Thymus (tissue), 11 donors: ENCODE measurements around the gene PNKP. TPM values are rescaled to one million over a fixed set of nuclear protein-coding genes. Genes with fewer than 3 reads are reported as not detected.

Experiments
- DNase-seq, 9 donors: peaks; one replicate each; pipeline ENCODE4 v3.0.0-alpha.2; 2013; ENCODE audit warnings: low spot score in 9 of 9, low read depth in 6 of 9, missing footprints in 1 of 9
- H3K27ac ChIP-seq, 2 donors: one replicate each; pipeline ENCODE4 v1.5.1; 2013; ENCODE audit warnings: control low read depth in 1 of 2, low read depth in 1 of 2, low read length in 1 of 2, mild to moderate bottlenecking in 1 of 2, moderate library complexity in 1 of 2
- H3K27me3 ChIP-seq, 2 donors: one replicate each; pipeline ENCODE4 v1.5.1; 2013; ENCODE audit warnings: low read length in 1 of 2; ENCODE audit not compliant: control insufficient read depth in 2 of 2, insufficient read depth in 1 of 2
- H3K36me3 ChIP-seq, 2 donors: one replicate each; pipeline ENCODE4 v1.5.1; 2013; ENCODE audit warnings: low read length in 1 of 2, mild to moderate bottlenecking in 1 of 2, moderate library complexity in 1 of 2; ENCODE audit not compliant: control insufficient read depth in 2 of 2, insufficient read depth in 2 of 2
- H3K4me1 ChIP-seq, 2 donors: one replicate each; pipeline ENCODE4 v1.5.1; 2013; ENCODE audit warnings: low read length in 2 of 2; ENCODE audit not compliant: control insufficient read depth in 2 of 2, insufficient read depth in 2 of 2
- H3K4me3 ChIP-seq, 2 donors: one replicate each; pipeline ENCODE4 v1.5.1; 2013; ENCODE audit warnings: low read length in 2 of 2, control low read depth in 1 of 2, mild to moderate bottlenecking in 1 of 2
- H3K9me3 ChIP-seq, 2 donors: one replicate each; pipeline ENCODE4 v1.5.1; 2013; ENCODE audit warnings: low read length in 1 of 2, mild to moderate bottlenecking in 1 of 2; ENCODE audit not compliant: control insufficient read depth in 2 of 2, insufficient read depth in 1 of 2
- WGBS: extraction: QIAGEN DNeasy Blood & Tissue Kit; methylation state at CpG from one replicate; pipeline ENCODE4 v1.1.7; 2013; 5-methylcytosine and 5-hydroxymethylcytosine counted together
- polyA plus RNA-seq: library from polyadenylated mRNA; stranded (reverse); fragments of 200-250 nt; gene quantifications from one replicate; pipeline ENCODE4 v1.2.3, GENCODE V29; 2013
- total RNA-seq: library from RNA; stranded (reverse); fragments of 120-200 nt; gene quantifications from one replicate; pipeline ENCODE4 v1.2.4, GENCODE V29; 2013
- donor health status: healthy.

The PNKP gene
- total and polyA plus RNA-seq, 2 donors, result 28.4 to 85.3 TPM

GRCh38 chr19:49851456-49852259 is 15.7 kb downstream of the PNKP start:
- Histone ChIP-seq H3K36me3 (peaks cover 18 to 22% of the 10 kb centered on the region in 2 donors), H3K27me3 (peaks cover 0 to 5% of the 10 kb centered on the region in 2 donors), H3K27ac (peak overlapping the region in 1 of 2 donors; percentile 96), H3K9me3 (peaks cover 0 to 6% of the 10 kb centered on the region in 2 donors), H3K4me1 (peaks cover 8 to 25% of the 10 kb centered on the region in 2 donors), H3K4me3 (peak overlapping the region; percentile 49 to 89)
- DNase-seq, result peak in 4 of 9 donors; percentile 11 to 44 (median 33)
- 4% methylated on average over 78 of the region's 78 CpGs for WGBS

GRCh38 chr19:49850487-49851342 is 16.7 kb downstream of the PNKP start, which contains the start of gene PTOV1:
Gene PTOV1 (plus strand): TSS chr19:49851159.
- H3K27me3 ChIP-seq, result peaks cover 0 to 5% of the 10 kb centered on the region in 2 donors
- peak; percentile 73 to 93 (median 81) for DNase-seq
- H3K4me1 ChIP-seq, result peaks cover 8 to 28% of the 10 kb centered on the region in 2 donors
- peaks cover 13 to 14% of the 10 kb centered on the region in 2 donors for H3K36me3 ChIP-seq
- peaks cover 0 to 6% of the 10 kb centered on the region in 2 donors for H3K9me3 ChIP-seq
- under 1% methylated on average over 98 of the region's 98 CpGs for WGBS
- H3K27ac ChIP-seq, result peak within 1 kb of the TSS; percentile 96 to 99
- peak within 1 kb of the TSS; percentile 89 to 92 for H3K4me3 ChIP-seq

GRCh38 chr19:49850221-49850486 is 17.2 kb downstream of the PNKP start:
- 69% methylated on average over 12 of the region's 12 CpGs for WGBS
- no peak for DNase-seq
- Histone ChIP-seq H3K36me3 (peaks cover 7 to 9% of the 10 kb centered on the region in 2 donors), H3K4me1 (peaks cover 8 to 28% of the 10 kb centered on the region in 2 donors), H3K4me3 (peak overlapping the region; percentile 89 to 92), H3K9me3 (peaks cover 0 to 6% of the 10 kb centered on the region in 2 donors), H3K27me3 (peaks cover 0 to 5% of the 10 kb centered on the region in 2 donors), H3K27ac (no peak overlapping the region)

- H3K4me3 ChIP-seq, result no peak overlapping the region
- peaks cover 0 to 6% of the 10 kb centered on the region in 2 donors for H3K9me3 ChIP-seq
- H3K36me3 ChIP-seq, result peaks cover 3 to 6% of the 10 kb centered on the region in 2 donors
- DNase-seq, result no peak
- peaks cover 8 to 28% of the 10 kb centered on the region in 2 donors for H3K4me1 ChIP-seq
- 95% methylated on average over 15 of the region's 15 CpGs for WGBS
- H3K27ac ChIP-seq, result no peak overlapping the region
- peaks cover 0 to 5% of the 10 kb centered on the region in 2 donors for H3K27me3 ChIP-seq
Measured at GRCh38 chr19:49849433-49850220, 17.7 kb downstream of the PNKP start.

GRCh38 chr19:49848938-49849337 is 18.4 kb downstream of the PNKP start:
- peaks cover 8 to 27% of the 10 kb centered on the region in 2 donors for H3K4me1 ChIP-seq
- H3K27me3 ChIP-seq, result peaks cover 0 to 5% of the 10 kb centered on the region in 2 donors
- DNase-seq, result no peak
- 94% methylated on average over 3 of the region's 3 CpGs for whole genome bisulfite sequencing
- no peak overlapping the region for H3K27ac ChIP-seq
- H3K9me3 ChIP-seq, result peaks cover 0 to 6% of the 10 kb centered on the region in 2 donors
- H3K36me3 ChIP-seq, result no peaks in the 10 kb centered on the region
- H3K4me3 ChIP-seq, result no peak overlapping the region

GRCh38 chr19:49847731-49848696 is 19.4 kb downstream of the PNKP start:
- no peak overlapping the region for H3K27ac ChIP-seq
- no peak overlapping the region for H3K4me3 ChIP-seq
- H3K9me3 ChIP-seq, result peaks cover 0 to 6% of the 10 kb centered on the region in 2 donors
- no peaks in the 10 kb centered on the region for H3K36me3 ChIP-seq
- peaks cover 0 to 5% of the 10 kb centered on the region in 2 donors for H3K27me3 ChIP-seq
- peaks cover 8 to 19% of the 10 kb centered on the region in 2 donors for H3K4me1 ChIP-seq
- DNase-seq, result peak in 1 of 9 donors; percentile 24
- WGBS, result 78% methylated on average over 10 of the region's 10 CpGs

- H3K27me3 ChIP-seq, result no peaks in the 10 kb centered on the region
- WGBS, result 88% methylated on average over 5 of the region's 5 CpGs
- H3K4me1 ChIP-seq, result peaks cover 0 to 8% of the 10 kb centered on the region in 2 donors
- DNase-seq, result no peak
- H3K4me3 ChIP-seq, result no peak overlapping the region
- H3K27ac ChIP-seq, result no peak overlapping the region
- no peaks in the 10 kb centered on the region for H3K36me3 ChIP-seq
- peaks cover 0 to 6% of the 10 kb centered on the region in 2 donors for H3K9me3 ChIP-seq
Measured at GRCh38 chr19:49846408-49846807, 21.0 kb downstream of the PNKP start.

- Histone ChIP-seq H3K4me3 (no peak overlapping the region), H3K4me1 (peaks cover 0 to 7% of the 10 kb centered on the region in 2 donors), H3K27ac (no peak overlapping the region), H3K36me3 (peaks cover 6 to 7% of the 10 kb centered on the region in 2 donors), H3K27me3 (no peaks in the 10 kb centered on the region), H3K9me3 (peaks cover 0 to 6% of the 10 kb centered on the region in 2 donors)
- no peak for DNase-seq
- WGBS, result 93% methylated on average over 3 of the region's 3 CpGs
Measured at GRCh38 chr19:49845414-49845813, 22.0 kb downstream of the PNKP start.
